Panc1 (cell line): ENCODE measurements around the gene HCK. TPM values are rescaled to one million over a fixed set of nuclear protein-coding genes. Genes with fewer than 3 reads are reported as not detected.

ENCODE experiments used
- ATAC-seq: fragments of 200-7000 bp; cut with Tn5 transposase; 2 replicates; pipeline ENCODE4 v1.9.1; 2020; ENCODE audit warnings: mild to moderate bottlenecking, moderate library complexity
- BruUV-seq: library from RNA; stranded (reverse); fragments of 400-500 nt; replicated peaks from 2 replicates; lab custom pipeline; 2021; lab: Mats Ljungman, UMichigan
- CTCF ChIA-PET: fragments of 300-600 bp; sonication (Branson Sonifier 250); formaldehyde crosslinking; loops from one replicate; lab custom pipeline; 2022; ENCODE audit warnings: antibody characterized with exemption; lab: Charles Lee
- POLR2A ChIA-PET: fragments of 300-600 bp; sonication (Branson Sonifier 250); formaldehyde crosslinking; loops from one replicate; lab custom pipeline; 2022; ENCODE audit warnings: antibody characterized with exemption; lab: Charles Lee
- DNase-seq: peaks from one replicate; pipeline ENCODE4 v3.0.0-alpha.2; 2010; ENCODE audit warnings: low read depth, low spot score
- H3K27ac ChIP-seq: 2 replicates; pipeline ENCODE4 v1.5.1; 2011; ENCODE audit warnings: mild to moderate bottlenecking, low read length, inconsistent platforms
- H3K27me3 ChIP-seq: fragments of 200-500 bp; sonication (Bioruptor generic); 2 replicates; pipeline ENCODE4 v1.6.0; 2014; ENCODE audit warnings: low read length, inconsistent platforms; ENCODE audit not compliant: control insufficient read depth, insufficient read depth
- H3K36me3 ChIP-seq: fragments of 200-500 bp; sonication (Bioruptor generic); 2 replicates; pipeline ENCODE4 v1.5.1; 2014; ENCODE audit warnings: inconsistent platforms, mild to moderate bottlenecking, low read length, moderate library complexity; ENCODE audit not compliant: control insufficient read depth, insufficient read depth
- H3K4me1 ChIP-seq: 2 replicates; pipeline ENCODE4 v1.5.1; 2011; ENCODE audit warnings: inconsistent platforms, mild to moderate bottlenecking, low read length, moderate library complexity; ENCODE audit not compliant: control insufficient read depth, insufficient read depth
- H3K4me3 ChIP-seq, 2 experiments: 2 replicates each; pipeline ENCODE4 v1.5.1; 2011 to 2012; ENCODE audit warnings: low read depth in 2 of 2, low read length in 2 of 2, mild to moderate bottlenecking in 2 of 2, inconsistent platforms in 1 of 2, moderate library complexity in 1 of 2
- H3K9me3 ChIP-seq: fragments of 200-500 bp; sonication (Bioruptor generic); 2 replicates; pipeline ENCODE4 v1.5.1; 2014; ENCODE audit warnings: low read depth, mild to moderate bottlenecking, inconsistent platforms, low read length, moderate library complexity; ENCODE audit not compliant: control insufficient read depth, insufficient read depth
- POLR2AphosphoS5 ChIP-seq: IDR thresholded peaks from 2 replicates; pipeline ENCODE4 v1.6.1; 2012; ENCODE audit warnings: mild to moderate bottlenecking, low read depth, low read length, moderate library complexity
- REST ChIP-seq, 2 experiments: IDR thresholded peaks; 2 replicates each; pipeline ENCODE4 v1.6.1; 2011 to 2012; ENCODE audit warnings: low read depth in 2 of 2, control low read depth in 1 of 2, low read length in 1 of 2, mild to moderate bottlenecking in 1 of 2, moderate library complexity in 1 of 2; ENCODE audit not compliant: insufficient read depth in 1 of 2
- SIN3A ChIP-seq: IDR thresholded peaks from 2 replicates; pipeline ENCODE4 v1.6.1; 2012; ENCODE audit warnings: low read depth, mild to moderate bottlenecking, low read length, moderate library complexity, borderline replicate concordance; ENCODE audit not compliant: insufficient read depth
- TCF7L2 ChIP-seq: IDR thresholded peaks from 2 replicates; pipeline ENCODE4 v1.6.1; 2011; ENCODE audit warnings: mild to moderate bottlenecking, low read depth, low read length, inconsistent platforms
- in situ Hi-C: cut with HindIII; loops from 2 replicates; pipeline ENCODE4 v1.10.0; 2016; ENCODE audit warnings: low sequenced_read_pairs, low pct_unique_long_range_greater_than_20kb
- intact Hi-C: fragments of 100-400 bp; cut with micrococcal nuclease; formaldehyde crosslinking; loops from one replicate; pipeline ENCODE4 v1.10.0; 2022; ENCODE audit not compliant: unreplicated experiment
- total RNA-seq: library from RNA; stranded (reverse); gene quantifications from one replicate; pipeline ENCODE4 v1.2.1, GENCODE V29; 2021; ENCODE audit not compliant: unreplicated experiment
- TF ChIP-seq, protein P1 (sequence below): fragments of 450-650 bp; IDR thresholded peaks from 2 replicates; pipeline ENCODE4 v1.5.1; 2017; ENCODE audit warnings: mild to moderate bottlenecking

Gene HCK
- total RNA-seq, 1 experiment from 2014 or later = 0.98 TPM

GRCh38 chr20:32037929-32038328, 14.1 kb upstream of the HCK start:
- intact Hi-C loops = loop anchor here (5.0 kb wide), 2 partner anchors 34 to 54 kb away; no protein-coding TSS in a partner anchor
- CTCF ChIA-PET = interaction anchor here (0.9 to 1.3 kb wide), 2 partner anchors 185 to 215 kb away, joined by 4 to 8 read pairs; no protein-coding TSS in a partner anchor
- DNase-seq = no peak

GRCh38 chr20:32040142-32040953, 11.7 kb upstream of the HCK start:
- BruUV-seq = no TSS peak
- Histone ChIP-seq H3K9me3 (no peaks in the 10 kb centered on the region), H3K27me3 (peaks cover 2% of the 10 kb centered on the region; the same call in 1 of the 2 replicates), H3K27ac (no peak overlapping the region), H3K36me3 (no peaks in the 10 kb centered on the region), H3K4me1 (no peaks in the 10 kb centered on the region), H3K4me3 (no peak overlapping the region)
- in situ Hi-C loops = loop anchor here (5.0 to 10.0 kb wide), 3 partner anchors 68 to 174 kb away; no protein-coding TSS in a partner anchor
- TF ChIP-seq, protein P1, sequence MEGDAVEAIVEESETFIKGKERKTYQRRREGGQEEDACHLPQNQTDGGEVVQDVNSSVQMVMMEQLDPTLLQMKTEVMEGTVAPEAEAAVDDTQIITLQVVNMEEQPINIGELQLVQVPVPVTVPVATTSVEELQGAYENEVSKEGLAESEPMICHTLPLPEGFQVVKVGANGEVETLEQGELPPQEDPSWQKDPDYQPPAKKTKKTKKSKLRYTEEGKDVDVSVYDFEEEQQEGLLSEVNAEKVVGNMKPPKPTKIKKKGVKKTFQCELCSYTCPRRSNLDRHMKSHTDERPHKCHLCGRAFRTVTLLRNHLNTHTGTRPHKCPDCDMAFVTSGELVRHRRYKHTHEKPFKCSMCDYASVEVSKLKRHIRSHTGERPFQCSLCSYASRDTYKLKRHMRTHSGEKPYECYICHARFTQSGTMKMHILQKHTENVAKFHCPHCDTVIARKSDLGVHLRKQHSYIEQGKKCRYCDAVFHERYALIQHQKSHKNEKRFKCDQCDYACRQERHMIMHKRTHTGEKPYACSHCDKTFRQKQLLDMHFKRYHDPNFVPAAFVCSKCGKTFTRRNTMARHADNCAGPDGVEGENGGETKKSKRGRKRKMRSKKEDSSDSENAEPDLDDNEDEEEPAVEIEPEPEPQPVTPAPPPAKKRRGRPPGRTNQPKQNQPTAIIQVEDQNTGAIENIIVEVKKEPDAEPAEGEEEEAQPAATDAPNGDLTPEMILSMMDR = no peak
- TF ChIP-seq POLR2AphosphoS5 (no peak), SIN3A (no peak), REST (IDR thresholded peaks at IDR 0.05; ENCODE audit: insufficient read depth in 1 of 2, low read depth in 2 of 2, low read length in 1 of 2) (no peak), TCF7L2 (no peak)
- ChIA-PET CTCF (interaction anchor here (0.6 kb wide), 1 partner anchor 24 kb away, joined by 10 read pairs; no protein-coding TSS in a partner anchor), POLR2A (no interaction called here)
- intact Hi-C loops = no loop called here
- DNase-seq (no peak), ATAC-seq (peak; percentile 52)

More at GRCh38 chr20:32037929-32038328, 14.1 kb upstream of the HCK start:
- Histone ChIP-seq H3K4me1 (no peaks in the 10 kb centered on the region), H3K9me3 (no peaks in the 10 kb centered on the region), H3K27ac (no peak overlapping the region), H3K4me3 (no peak overlapping the region), H3K36me3 (no peaks in the 10 kb centered on the region), H3K27me3 (no peaks in the 10 kb centered on the region)
- TF ChIP-seq REST (IDR thresholded peaks at IDR 0.05; ENCODE audit: insufficient read depth in 1 of 2, low read depth in 2 of 2, low read length in 1 of 2) = no peak
- TF ChIP-seq SIN3A = no peak
- TF ChIP-seq POLR2AphosphoS5 = no peak
- TF ChIP-seq TCF7L2 = no peak
- TF ChIP-seq, protein P1 = no peak
- ATAC-seq = no peak
- BruUV-seq = no TSS peak
- POLR2A ChIA-PET = no interaction called here
- in situ Hi-C loops = no loop called here
